CD4-positive, alpha-beta T cell treated with Interleukin-10 for 1 hour (primary cell): ENCODE measurements around the gene HLTF.
"Not testable (repeated sequence)": the region's sequence is repeated elsewhere in the genome, so short reads cannot be mapped to it uniquely, and the experiment has no call there.

Experiments
- DNase-seq: peaks from one replicate; pipeline ENCODE4 v3.0.0-alpha.2; 2020

The HLTF gene

DNA sequence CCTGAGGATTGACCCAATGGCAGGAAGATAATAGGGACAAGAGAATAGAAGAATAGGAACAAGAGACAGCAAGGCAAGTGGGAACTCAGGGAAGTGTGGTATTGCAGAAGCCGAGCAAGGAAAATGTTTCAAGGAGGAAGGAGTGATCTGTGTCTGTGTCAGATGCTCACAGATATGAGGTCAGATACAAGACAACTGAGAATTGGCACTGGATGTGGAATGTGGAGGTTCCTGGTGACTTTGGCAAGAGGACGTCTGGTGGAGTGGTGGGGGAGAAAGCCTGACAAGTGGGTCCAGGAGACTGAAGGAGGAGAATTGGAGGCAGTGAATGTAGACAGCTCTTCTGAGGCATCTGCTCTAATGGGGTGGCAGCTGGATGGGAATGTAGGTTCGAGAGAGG, 70.9 kb downstream of the HLTF start:
- no peak for DNase-seq

DNA sequence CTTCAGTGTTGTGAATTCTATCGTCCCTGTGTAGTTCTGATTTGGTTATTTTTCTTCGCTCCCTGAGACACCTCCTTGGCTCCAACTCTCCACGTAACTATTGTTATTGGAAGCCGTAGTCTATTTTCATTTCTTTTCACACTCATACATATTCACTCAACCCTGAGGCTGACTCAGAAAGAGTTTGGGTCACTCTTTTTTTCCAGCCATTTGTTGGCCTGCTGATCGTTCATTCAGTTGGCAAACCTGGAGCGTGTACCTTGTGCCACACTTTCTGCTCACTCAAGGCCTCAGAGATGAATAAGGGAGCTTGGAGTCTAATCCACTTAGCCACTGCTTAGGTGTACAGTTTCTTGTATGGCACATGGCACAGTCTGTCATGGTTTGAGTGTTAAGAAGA, 72.6 kb downstream of the HLTF start:
- no peak for DNase-seq

DNA sequence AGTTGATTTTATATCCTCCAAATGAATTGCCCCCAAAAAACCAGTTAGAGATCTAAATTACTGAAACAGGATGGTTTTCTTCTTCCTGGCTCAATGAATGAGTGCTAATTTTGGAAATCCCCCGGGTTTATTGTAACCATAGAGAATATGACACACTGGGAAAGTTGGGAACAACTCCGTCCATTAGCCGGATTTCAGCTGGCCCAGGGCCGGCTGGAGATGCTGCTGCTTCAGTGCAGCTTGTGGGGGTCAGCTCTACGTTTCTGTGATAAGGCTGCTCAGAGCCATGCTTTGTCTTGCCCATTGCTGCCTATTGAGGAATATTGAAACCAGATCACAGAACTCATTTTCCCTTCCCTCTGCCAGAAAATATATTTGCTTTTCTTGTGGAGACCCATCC, 74.7 kb downstream of the HLTF start:
- no peak for DNase-seq

- DNase-seq, result no peak
Measured at GRCh38 chr3:149010966-149011365, 75.4 kb downstream of the HLTF start.

DNA sequence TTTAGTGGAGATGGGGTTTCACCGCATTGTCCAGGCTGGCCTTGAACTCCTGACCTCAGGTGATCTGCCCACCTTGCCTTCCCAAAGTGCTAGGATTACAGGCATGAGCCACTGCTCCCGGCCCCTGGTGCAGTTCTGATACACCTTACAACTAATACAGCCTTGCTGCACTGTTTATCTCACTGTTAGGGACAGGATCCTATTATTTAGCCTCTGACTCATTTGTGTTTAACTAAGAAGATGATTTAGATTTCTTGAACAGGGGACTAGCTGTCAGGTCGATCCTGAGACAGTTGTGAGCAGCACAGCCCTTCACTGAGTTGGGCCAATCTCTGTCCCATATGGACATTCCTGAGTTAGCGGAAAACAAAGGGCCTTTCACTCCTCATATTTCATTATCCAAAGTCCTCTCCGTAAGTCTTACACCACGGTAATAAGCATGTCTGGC, 75.8 kb downstream of the HLTF start:
- DNase-seq, result no peak

- peak; percentile 63 for DNase-seq
Measured at GRCh38 chr3:149009732-149010131, 76.6 kb downstream of the HLTF start.

DNA sequence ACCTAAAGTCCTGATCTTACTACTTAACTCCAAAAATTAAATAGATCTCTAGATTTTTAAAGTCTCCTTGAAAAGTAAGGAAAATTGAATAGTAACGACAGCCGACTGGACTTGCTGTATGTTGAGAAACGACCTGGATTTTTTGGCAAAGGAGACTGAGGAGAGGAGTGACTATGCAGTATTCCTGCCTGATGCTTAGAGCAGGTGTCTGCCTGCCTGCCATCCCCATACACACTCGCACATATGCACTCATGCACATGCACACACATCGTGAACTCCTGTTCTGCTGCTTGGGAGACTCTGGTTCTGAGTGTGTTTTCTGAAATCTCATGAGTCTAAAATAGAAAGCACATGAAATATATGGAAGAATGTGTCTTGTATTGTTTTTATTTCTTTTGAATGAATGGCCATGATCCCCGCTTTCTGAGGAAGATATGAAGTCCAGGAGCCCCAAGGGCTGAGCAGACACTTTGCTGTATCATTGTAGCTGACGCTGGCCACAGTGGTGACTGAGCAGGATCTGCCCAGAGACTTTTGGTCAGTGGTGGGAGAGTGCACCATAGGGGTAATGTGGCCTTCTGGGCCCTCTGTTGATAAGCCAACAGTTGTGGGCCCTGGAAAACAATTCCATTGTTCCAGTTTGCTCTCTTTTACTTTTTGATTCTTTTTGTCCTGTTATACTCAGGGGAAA, 78.6 kb downstream of the HLTF start:
- DNase-seq, result no peak

GRCh38 chr3:149005416-149005815, 80.9 kb downstream of the HLTF start:
- DNase-seq, result no peak

- no peak for DNase-seq
Measured at GRCh38 chr3:149004622-149005021, 81.7 kb downstream of the HLTF start.

GRCh38 chr3:149003653-149004305, 82.6 kb downstream of the HLTF start:
- peak; percentile 17 for DNase-seq

DNA sequence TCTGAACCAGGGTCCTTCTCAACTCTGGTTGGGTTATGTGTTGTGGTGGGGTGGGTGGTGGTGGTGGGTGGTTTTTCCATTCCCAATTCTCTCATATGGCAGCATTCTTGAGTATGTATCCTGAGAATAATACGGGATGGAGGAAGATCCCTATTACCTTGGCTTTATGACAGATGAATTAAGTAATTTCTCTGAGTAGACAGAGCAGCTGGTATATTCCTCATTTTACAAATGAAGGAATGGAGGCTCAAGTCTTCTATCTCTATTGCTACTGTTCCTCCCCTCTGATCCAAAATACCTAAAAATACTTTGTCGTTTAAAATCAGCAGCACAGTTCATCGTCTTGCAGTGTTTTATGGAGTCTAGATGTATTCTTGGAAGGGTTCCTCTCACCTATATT, 84.6 kb downstream of the HLTF start:
- DNase-seq, result no peak

- no peak for DNase-seq
Measured at GRCh38 chr3:149000206-149000745, 86.1 kb downstream of the HLTF start.

GRCh38 chr3:148999806-149000205, 86.5 kb downstream of the HLTF start:
- no peak for DNase-seq

GRCh38 chr3:148998715-148999423, 87.5 kb downstream of the HLTF start:
- peak; percentile 27 for DNase-seq

GRCh38 chr3:148998297-148998696, 88.0 kb downstream of the HLTF start:
- no peak for DNase-seq

DNA sequence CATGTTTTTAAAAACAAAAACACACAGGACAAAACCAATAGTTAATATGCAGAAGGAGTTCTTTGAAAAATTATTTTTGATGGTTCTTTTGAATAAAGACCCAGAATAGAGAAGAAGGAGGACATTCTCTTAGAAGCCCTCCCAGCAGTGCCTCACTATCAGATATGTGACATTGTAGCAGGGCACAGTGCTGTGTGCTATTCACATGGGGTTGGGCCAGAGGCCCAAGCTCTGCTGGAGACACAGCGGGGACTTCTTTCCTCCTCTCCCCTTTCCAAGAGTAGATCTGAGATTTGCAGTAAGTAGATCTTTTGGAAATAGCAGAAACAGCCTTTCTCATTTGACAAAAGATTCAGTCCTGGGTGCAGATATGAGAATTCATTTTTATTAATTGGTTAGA, 88.7 kb downstream of the HLTF start:
- DNase-seq, result no peak

GRCh38 chr3:148992635-148993255, 93.6 kb downstream of the HLTF start:
- DNase-seq, result no peak

- DNase-seq, result peak; percentile 56
Measured at GRCh38 chr3:148992027-148992634, 94.2 kb downstream of the HLTF start.

DNA sequence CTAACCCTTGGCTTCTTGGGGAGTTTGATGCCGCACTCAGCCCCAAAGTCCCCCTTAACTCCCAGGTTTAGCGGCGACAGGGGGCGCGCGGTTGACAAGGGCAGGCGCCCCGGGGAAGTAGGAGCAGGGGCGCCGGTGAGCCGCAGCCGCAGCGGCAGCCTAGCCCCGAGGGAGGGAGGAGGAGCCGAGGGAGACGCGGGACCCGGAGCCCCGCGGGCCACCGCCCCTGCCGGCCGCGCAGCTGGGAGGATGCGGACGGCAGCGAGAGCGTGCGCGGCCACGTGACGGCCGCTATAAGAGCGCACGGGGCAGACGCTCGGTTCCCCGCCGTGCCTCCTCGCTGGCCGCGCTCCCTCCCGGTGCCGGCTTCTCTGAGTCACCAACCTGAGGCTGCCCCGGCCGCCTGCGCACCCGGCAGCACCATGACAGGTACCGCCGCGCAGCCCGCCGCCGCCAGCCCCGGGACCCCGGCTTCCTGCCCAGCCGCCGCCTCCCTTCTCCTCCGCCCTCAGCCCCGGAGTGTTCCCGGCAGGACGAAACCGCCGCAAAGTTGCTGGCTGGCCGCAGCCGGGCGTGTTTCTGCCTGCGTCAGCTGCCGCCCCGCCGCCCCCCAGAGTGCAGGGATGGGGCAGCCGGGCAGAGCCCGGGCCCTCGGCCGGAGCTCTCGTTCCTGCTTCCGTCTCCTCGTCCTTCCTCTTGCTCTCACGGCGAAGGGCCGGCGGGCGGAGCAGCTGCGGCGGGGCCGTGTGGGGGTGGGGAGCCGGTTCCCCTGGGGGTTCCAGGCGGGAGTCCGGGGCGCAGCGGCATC, 94.9 kb downstream of the HLTF start, which contains the start of gene GYG1:
Gene GYG1 (plus strand): TSS at position 322 of the 808 bp plus-strand sequence. CDS start 101 bp downstream, at position 423.
- peak; percentile 80 for DNase-seq

DNA sequence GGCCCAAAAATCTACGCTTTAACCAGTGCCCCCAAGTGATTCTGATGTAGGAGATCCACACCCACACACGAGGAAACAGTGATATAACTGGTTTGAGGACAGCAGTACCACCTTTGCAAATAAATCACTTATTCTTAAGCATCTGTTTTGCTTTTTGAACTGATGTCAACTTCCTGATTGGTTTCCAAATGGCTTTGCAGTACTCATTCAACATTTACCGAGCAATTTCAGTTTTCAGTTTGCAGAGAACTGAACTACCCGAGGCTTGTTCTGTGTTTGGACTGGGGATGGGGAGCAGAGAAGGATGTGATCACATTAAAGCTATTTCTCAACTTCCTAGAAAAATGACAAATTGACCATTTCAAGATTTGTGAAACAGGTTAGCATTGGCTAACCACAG, 96.1 kb downstream of the HLTF start:
- no peak for DNase-seq

- not testable (repeated sequence) for DNase-seq
Measured at GRCh38 chr3:148987551-148987950, 98.8 kb downstream of the HLTF start.

- DNase-seq, result no peak
Measured at GRCh38 chr3:148981273-148981672, 105.1 kb downstream of the HLTF start.
